Colonic mucosa (tissue), 4 donors: ENCODE results near the gene CRISP3. TPM values are rescaled to one million over a fixed set of nuclear protein-coding genes. Genes with fewer than 3 reads are reported as not detected.

Experiments
- DNase-seq: peaks from one replicate; pipeline ENCODE4 v3.0.0-alpha.2; 2020
- H3K27ac ChIP-seq: fragments of 200-600 bp; one replicate; pipeline ENCODE4 v1.8.0; 2021
- H3K27me3 ChIP-seq: fragments of 200-600 bp; one replicate; pipeline ENCODE4 v1.8.0; 2021
- H3K36me3 ChIP-seq: fragments of 200-600 bp; one replicate; pipeline ENCODE4 v1.8.0; 2021
- H3K4me1 ChIP-seq: fragments of 200-600 bp; one replicate; pipeline ENCODE4 v1.8.0; 2021; ENCODE audit warnings: mild to moderate bottlenecking
- H3K4me3 ChIP-seq: fragments of 200-600 bp; one replicate; pipeline ENCODE4 v1.8.0; 2021
- H3K9ac ChIP-seq, 2 donors: one replicate each; pipeline ENCODE4 v1.7.0; 2013; ENCODE audit warnings: control low read depth in 2 of 2, low read depth in 2 of 2, low read length in 2 of 2
- H3K9me3 ChIP-seq: fragments of 200-600 bp; one replicate; pipeline ENCODE4 v1.8.0; 2021
- intact Hi-C: fragments of 100-400 bp; cut with DNase I; formaldehyde crosslinking; loops from one replicate; pipeline ENCODE4 v1.14.1; 2022
- total RNA-seq, 2 donors: library from RNA; stranded (reverse); fragmentation: NEBNext Ultra II Directional in 1 of 2; extraction: Animal tissue kit (Norgen Biotek cat#: 25700) in 1 of 2; gene quantifications; one replicate each; pipeline ENCODE4 v1.2.1, GENCODE V29; 2021
- TF ChIP-seq, protein P1 (sequence below): fragments of 200-600 bp; IDR thresholded peaks from one replicate; pipeline ENCODE4 v1.8.0; 2022; ENCODE audit warnings: antibody characterized with exemption, mild to moderate bottlenecking
- donor health status: healthy.
- donor health status: DM: no; HTN: no; CAD: no.
- donor health status: DM: no; HTN: no; CAD: no.

CRISP3 gene
- total RNA-seq, 2 donors from 2014 or later: not detected

GRCh38 chr6:49743429-49743828 is 759 bp downstream of the CRISP3 start:
- intact Hi-C loops: no loop called here
- no peaks in the 10 kb centered on the region for H3K4me1 ChIP-seq
- H3K27ac ChIP-seq: no peak overlapping the region
- DNase-seq: no peak
- no peak overlapping the region for H3K4me3 ChIP-seq
- no peak overlapping the region for H3K9ac ChIP-seq
- TF ChIP-seq, protein P1, sequence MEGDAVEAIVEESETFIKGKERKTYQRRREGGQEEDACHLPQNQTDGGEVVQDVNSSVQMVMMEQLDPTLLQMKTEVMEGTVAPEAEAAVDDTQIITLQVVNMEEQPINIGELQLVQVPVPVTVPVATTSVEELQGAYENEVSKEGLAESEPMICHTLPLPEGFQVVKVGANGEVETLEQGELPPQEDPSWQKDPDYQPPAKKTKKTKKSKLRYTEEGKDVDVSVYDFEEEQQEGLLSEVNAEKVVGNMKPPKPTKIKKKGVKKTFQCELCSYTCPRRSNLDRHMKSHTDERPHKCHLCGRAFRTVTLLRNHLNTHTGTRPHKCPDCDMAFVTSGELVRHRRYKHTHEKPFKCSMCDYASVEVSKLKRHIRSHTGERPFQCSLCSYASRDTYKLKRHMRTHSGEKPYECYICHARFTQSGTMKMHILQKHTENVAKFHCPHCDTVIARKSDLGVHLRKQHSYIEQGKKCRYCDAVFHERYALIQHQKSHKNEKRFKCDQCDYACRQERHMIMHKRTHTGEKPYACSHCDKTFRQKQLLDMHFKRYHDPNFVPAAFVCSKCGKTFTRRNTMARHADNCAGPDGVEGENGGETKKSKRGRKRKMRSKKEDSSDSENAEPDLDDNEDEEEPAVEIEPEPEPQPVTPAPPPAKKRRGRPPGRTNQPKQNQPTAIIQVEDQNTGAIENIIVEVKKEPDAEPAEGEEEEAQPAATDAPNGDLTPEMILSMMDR: no peak
- no peaks in the 10 kb centered on the region for H3K27me3 ChIP-seq
- H3K36me3 ChIP-seq: no peaks in the 10 kb centered on the region
- H3K9me3 ChIP-seq: no peaks in the 10 kb centered on the region

DNA sequence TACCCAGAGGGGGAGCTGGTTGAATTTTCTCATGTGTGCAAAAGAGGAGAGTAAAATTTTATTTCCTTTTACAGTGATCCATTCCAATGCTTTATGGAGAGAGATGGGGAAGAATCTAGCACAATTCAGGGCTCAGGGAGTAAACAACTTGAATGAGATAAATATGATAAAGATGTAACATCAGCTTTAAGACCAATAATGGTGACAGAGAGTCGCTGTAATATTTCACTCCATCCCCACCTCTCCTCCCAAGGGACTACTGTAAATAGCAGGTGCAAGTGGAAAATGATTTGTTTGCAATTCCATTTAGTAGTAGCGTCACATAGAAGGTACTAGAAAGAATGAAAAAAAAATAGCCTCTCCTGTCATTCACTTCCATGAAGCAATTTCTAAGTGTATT is 4.8 kb downstream of the CRISP3 start:
- TF ChIP-seq, protein P1: no peak
- Histone ChIP-seq H3K4me3 (no peak overlapping the region), H3K9ac (no peak overlapping the region), H3K27ac (no peak overlapping the region), H3K27me3 (no peaks in the 10 kb centered on the region), H3K36me3 (no peaks in the 10 kb centered on the region), H3K4me1 (no peaks in the 10 kb centered on the region), H3K9me3 (no peaks in the 10 kb centered on the region)
- intact Hi-C loops: no loop called here
- no peak for DNase-seq

- no peak for DNase-seq
- TF ChIP-seq, protein P1: no peak
- Histone ChIP-seq H3K4me1 (no peaks in the 10 kb centered on the region), H3K9ac (no peak overlapping the region), H3K4me3 (no peak overlapping the region), H3K36me3 (no peaks in the 10 kb centered on the region), H3K27me3 (no peaks in the 10 kb centered on the region), H3K27ac (no peak overlapping the region), H3K9me3 (no peaks in the 10 kb centered on the region)
- intact Hi-C loops: no loop called here
Observed at GRCh38 chr6:49736017-49736508, 8.1 kb downstream of the CRISP3 start.

DNA sequence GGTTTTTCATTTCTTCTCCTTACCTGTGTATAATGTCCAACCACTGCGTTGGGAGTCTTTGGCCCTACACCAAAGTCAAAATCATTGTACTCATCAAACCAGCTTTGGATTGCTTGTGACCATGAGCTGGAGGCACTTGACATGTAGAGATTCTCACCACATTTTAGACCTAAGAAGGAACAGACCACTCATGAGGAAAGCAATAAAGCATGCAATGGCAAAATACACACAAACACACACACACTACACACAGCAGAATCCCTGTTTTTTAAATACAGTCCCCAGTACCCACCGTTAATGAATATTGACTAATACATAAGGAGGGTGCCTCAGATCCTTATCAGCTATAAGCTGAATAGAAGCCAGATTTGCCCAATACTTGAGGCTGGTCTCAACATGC is 10.5 kb downstream of the CRISP3 start:
- Histone ChIP-seq H3K36me3 (no peaks in the 10 kb centered on the region), H3K27me3 (no peaks in the 10 kb centered on the region), H3K27ac (no peak overlapping the region), H3K4me1 (no peaks in the 10 kb centered on the region), H3K9me3 (no peaks in the 10 kb centered on the region), H3K9ac (no peak overlapping the region), H3K4me3 (no peak overlapping the region)
- intact Hi-C loops: no loop called here
- TF ChIP-seq, protein P1: no peak
- no peak for DNase-seq

GRCh38 chr6:49732781-49733180 is 11.4 kb downstream of the CRISP3 start:
- intact Hi-C loops: no loop called here
- Histone ChIP-seq H3K4me3 (no peak overlapping the region), H3K27ac (no peak overlapping the region), H3K9ac (no peak overlapping the region), H3K9me3 (no peaks in the 10 kb centered on the region), H3K4me1 (no peaks in the 10 kb centered on the region), H3K36me3 (no peaks in the 10 kb centered on the region), H3K27me3 (no peaks in the 10 kb centered on the region)
- no peak for DNase-seq
- TF ChIP-seq, protein P1: no peak
